ENCODE results near the gene MAP3K21. TPM values are rescaled to one million over a fixed set of nuclear protein-coding genes. Genes with fewer than 3 reads are reported as not detected.

Gene MAP3K21
- total and polyA plus RNA-seq, 2 of the 8 experiments (the other 6 are each of a cell fraction or from before 2014, with no cell fraction given), result 21.2 to 21.8 TPM

DNA sequence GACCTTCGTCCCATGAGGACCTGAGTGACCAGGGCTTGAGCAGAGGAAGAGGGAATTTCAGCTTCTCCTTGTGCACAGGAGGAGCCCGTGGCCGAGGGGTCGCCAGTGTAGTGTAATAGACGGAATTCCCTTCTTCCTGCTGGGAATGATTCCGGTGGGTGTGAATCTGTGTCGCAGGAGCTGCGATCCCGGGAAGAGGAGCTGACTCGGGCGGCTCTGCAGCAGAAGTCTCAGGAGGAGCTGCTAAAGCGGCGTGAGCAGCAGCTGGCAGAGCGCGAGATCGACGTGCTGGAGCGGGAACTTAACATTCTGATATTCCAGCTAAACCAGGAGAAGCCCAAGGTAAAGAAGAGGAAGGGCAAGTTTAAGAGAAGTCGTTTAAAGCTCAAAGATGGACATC is 34.4 kb downstream of the MAP3K21 start (continued):
- TF ChIP-seq, protein P1, sequence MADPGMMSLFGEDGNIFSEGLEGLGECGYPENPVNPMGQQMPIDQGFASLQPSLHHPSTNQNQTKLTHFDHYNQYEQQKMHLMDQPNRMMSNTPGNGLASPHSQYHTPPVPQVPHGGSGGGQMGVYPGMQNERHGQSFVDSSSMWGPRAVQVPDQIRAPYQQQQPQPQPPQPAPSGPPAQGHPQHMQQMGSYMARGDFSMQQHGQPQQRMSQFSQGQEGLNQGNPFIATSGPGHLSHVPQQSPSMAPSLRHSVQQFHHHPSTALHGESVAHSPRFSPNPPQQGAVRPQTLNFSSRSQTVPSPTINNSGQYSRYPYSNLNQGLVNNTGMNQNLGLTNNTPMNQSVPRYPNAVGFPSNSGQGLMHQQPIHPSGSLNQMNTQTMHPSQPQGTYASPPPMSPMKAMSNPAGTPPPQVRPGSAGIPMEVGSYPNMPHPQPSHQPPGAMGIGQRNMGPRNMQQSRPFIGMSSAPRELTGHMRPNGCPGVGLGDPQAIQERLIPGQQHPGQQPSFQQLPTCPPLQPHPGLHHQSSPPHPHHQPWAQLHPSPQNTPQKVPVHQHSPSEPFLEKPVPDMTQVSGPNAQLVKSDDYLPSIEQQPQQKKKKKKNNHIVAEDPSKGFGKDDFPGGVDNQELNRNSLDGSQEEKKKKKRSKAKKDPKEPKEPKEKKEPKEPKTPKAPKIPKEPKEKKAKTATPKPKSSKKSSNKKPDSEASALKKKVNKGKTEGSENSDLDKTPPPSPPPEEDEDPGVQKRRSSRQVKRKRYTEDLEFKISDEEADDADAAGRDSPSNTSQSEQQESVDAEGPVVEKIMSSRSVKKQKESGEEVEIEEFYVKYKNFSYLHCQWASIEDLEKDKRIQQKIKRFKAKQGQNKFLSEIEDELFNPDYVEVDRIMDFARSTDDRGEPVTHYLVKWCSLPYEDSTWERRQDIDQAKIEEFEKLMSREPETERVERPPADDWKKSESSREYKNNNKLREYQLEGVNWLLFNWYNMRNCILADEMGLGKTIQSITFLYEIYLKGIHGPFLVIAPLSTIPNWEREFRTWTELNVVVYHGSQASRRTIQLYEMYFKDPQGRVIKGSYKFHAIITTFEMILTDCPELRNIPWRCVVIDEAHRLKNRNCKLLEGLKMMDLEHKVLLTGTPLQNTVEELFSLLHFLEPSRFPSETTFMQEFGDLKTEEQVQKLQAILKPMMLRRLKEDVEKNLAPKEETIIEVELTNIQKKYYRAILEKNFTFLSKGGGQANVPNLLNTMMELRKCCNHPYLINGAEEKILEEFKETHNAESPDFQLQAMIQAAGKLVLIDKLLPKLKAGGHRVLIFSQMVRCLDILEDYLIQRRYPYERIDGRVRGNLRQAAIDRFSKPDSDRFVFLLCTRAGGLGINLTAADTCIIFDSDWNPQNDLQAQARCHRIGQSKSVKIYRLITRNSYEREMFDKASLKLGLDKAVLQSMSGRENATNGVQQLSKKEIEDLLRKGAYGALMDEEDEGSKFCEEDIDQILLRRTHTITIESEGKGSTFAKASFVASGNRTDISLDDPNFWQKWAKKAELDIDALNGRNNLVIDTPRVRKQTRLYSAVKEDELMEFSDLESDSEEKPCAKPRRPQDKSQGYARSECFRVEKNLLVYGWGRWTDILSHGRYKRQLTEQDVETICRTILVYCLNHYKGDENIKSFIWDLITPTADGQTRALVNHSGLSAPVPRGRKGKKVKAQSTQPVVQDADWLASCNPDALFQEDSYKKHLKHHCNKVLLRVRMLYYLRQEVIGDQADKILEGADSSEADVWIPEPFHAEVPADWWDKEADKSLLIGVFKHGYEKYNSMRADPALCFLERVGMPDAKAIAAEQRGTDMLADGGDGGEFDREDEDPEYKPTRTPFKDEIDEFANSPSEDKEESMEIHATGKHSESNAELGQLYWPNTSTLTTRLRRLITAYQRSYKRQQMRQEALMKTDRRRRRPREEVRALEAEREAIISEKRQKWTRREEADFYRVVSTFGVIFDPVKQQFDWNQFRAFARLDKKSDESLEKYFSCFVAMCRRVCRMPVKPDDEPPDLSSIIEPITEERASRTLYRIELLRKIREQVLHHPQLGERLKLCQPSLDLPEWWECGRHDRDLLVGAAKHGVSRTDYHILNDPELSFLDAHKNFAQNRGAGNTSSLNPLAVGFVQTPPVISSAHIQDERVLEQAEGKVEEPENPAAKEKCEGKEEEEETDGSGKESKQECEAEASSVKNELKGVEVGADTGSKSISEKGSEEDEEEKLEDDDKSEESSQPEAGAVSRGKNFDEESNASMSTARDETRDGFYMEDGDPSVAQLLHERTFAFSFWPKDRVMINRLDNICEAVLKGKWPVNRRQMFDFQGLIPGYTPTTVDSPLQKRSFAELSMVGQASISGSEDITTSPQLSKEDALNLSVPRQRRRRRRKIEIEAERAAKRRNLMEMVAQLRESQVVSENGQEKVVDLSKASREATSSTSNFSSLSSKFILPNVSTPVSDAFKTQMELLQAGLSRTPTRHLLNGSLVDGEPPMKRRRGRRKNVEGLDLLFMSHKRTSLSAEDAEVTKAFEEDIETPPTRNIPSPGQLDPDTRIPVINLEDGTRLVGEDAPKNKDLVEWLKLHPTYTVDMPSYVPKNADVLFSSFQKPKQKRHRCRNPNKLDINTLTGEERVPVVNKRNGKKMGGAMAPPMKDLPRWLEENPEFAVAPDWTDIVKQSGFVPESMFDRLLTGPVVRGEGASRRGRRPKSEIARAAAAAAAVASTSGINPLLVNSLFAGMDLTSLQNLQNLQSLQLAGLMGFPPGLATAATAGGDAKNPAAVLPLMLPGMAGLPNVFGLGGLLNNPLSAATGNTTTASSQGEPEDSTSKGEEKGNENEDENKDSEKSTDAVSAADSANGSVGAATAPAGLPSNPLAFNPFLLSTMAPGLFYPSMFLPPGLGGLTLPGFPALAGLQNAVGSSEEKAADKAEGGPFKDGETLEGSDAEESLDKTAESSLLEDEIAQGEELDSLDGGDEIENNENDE (IDR thresholded peaks at IDR 0.05; ENCODE audit: insufficient replicate concordance, low read length), result no peak
- TF ChIP-seq RNF2 (IDR thresholded peaks at IDR 0.05; ENCODE audit: borderline replicate concordance, low read depth, low read length, missing control alignments, poor library complexity, severe bottlenecking), result no peak
- no peak for TF ChIP-seq GTF2F1 (IDR thresholded peaks at IDR 0.05; ENCODE audit: borderline replicate concordance, low read depth, low read length)
- TF ChIP-seq RBBP5 (IDR thresholded peaks at IDR 0.05; ENCODE audit: borderline replicate concordance, low read depth, low read length), result no peak
- TF ChIP-seq KDM5A (IDR thresholded peaks at IDR 0.05; ENCODE audit: low read length), result no peak
- TF ChIP-seq, protein P2, sequence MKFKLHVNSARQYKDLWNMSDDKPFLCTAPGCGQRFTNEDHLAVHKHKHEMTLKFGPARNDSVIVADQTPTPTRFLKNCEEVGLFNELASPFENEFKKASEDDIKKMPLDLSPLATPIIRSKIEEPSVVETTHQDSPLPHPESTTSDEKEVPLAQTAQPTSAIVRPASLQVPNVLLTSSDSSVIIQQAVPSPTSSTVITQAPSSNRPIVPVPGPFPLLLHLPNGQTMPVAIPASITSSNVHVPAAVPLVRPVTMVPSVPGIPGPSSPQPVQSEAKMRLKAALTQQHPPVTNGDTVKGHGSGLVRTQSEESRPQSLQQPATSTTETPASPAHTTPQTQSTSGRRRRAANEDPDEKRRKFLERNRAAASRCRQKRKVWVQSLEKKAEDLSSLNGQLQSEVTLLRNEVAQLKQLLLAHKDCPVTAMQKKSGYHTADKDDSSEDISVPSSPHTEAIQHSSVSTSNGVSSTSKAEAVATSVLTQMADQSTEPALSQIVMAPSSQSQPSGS (IDR thresholded peaks at IDR 0.05; ENCODE audit: low read length), result no peak
- TF ChIP-seq ASH2L (IDR thresholded peaks at IDR 0.05; ENCODE audit: low read length), result no peak
- no peak for TF ChIP-seq SP1 (IDR thresholded peaks at IDR 0.05; ENCODE audit: low read depth, low read length)
- no peak for TF ChIP-seq POLR2A (IDR thresholded peaks at IDR 0.05; ENCODE audit: control extremely low read depth in 1 of 2, low read depth in 2 of 2, low read length in 2 of 2)
- TF ChIP-seq BRCA1 (IDR thresholded peaks at IDR 0.05; ENCODE audit: low read depth, low read length), result no peak

Measured in H1 (cell line).